ENCODE measurements around the gene AP2A1.

DNA sequence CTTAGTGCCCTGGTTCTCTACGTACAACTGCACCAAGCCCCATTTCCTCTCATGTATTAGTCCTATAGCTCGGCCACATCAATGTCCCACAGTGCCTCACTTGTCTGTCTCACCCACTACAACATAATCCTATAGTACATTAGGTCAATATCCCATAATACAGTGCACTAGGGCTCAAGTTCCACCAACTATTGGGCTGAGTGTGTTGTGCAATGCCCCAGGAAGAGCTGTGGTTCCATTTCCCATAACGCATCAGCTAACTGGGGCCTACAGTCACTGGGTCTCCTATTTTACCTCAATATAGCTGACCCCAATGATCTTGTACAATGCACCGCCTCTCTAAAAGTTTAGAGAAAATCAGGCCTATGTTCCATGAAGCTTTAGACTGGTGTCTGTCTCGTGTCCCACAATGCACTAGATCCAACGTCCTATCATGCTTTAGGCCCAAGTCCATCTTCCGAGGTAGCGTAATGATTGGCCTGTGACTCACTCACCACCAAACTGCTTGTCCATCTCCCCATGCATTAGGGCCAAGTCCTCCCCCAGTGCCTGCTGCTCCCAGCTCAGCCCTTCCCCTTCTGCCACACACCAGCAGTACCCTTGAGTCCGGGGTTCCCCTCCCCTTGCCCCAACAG, 25.5 kb upstream of the AP2A1 start:
- TF ChIP-seq HEY1 (CRISPR knock-in tag; IDR thresholded peaks at IDR 0.05; ENCODE audit: borderline replicate concordance) (no peak), EZH2 (IDR thresholded peaks at IDR 0.05; ENCODE audit: borderline replicate concordance, low read depth, low read length) (no peak), CREB1 (IDR thresholded peaks at IDR 0.05) (no peak), CREB1 (CRISPR knock-in tag; IDR thresholded peaks at IDR 0.05) (no peak), BHLHE40 (IDR thresholded peaks at IDR 0.05; ENCODE audit: low read length) (no peak), POLR2A (conservative IDR thresholded peaks at IDR 0.05) (no peak), POLR2AphosphoS5 (IDR thresholded peaks at IDR 0.05; ENCODE audit: control insufficient read depth, insufficient read depth, low read depth, low read length) (no peak), ASH1L (IDR thresholded peaks at IDR 0.05; ENCODE audit: borderline replicate concordance, low read depth, partially characterized antibody) (no peak), FIP1L1 (IDR thresholded peaks at IDR 0.05; ENCODE audit: low read depth, low read length, poor library complexity, severe bottlenecking) (no peak), ZNF24 (IDR thresholded peaks at IDR 0.05) (no peak), TRIM24 (IDR thresholded peaks at IDR 0.05) (no peak)
- TF ChIP-seq, protein P1, sequence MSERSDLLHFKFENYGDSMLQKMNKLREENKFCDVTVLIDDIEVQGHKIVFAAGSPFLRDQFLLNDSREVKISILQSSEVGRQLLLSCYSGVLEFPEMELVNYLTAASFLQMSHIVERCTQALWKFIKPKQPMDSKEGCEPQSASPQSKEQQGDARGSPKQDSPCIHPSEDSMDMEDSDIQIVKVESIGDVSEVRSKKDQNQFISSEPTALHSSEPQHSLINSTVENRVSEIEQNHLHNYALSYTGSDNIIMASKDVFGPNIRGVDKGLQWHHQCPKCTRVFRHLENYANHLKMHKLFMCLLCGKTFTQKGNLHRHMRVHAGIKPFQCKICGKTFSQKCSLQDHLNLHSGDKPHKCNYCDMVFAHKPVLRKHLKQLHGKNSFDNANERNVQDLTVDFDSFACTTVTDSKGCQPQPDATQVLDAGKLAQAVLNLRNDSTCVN (CRISPR knock-in tag; IDR thresholded peaks at IDR 0.05): no peak
- TF ChIP-seq, protein P2, sequence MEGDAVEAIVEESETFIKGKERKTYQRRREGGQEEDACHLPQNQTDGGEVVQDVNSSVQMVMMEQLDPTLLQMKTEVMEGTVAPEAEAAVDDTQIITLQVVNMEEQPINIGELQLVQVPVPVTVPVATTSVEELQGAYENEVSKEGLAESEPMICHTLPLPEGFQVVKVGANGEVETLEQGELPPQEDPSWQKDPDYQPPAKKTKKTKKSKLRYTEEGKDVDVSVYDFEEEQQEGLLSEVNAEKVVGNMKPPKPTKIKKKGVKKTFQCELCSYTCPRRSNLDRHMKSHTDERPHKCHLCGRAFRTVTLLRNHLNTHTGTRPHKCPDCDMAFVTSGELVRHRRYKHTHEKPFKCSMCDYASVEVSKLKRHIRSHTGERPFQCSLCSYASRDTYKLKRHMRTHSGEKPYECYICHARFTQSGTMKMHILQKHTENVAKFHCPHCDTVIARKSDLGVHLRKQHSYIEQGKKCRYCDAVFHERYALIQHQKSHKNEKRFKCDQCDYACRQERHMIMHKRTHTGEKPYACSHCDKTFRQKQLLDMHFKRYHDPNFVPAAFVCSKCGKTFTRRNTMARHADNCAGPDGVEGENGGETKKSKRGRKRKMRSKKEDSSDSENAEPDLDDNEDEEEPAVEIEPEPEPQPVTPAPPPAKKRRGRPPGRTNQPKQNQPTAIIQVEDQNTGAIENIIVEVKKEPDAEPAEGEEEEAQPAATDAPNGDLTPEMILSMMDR (IDR thresholded peaks at IDR 0.05 in 2 of 3, conservative IDR thresholded peaks at IDR 0.05 in 1 of 3; ENCODE audit: insufficient read depth in 2 of 3, low read depth in 1 of 3, low read length in 3 of 3): no peak
- TF ChIP-seq, protein P3, sequence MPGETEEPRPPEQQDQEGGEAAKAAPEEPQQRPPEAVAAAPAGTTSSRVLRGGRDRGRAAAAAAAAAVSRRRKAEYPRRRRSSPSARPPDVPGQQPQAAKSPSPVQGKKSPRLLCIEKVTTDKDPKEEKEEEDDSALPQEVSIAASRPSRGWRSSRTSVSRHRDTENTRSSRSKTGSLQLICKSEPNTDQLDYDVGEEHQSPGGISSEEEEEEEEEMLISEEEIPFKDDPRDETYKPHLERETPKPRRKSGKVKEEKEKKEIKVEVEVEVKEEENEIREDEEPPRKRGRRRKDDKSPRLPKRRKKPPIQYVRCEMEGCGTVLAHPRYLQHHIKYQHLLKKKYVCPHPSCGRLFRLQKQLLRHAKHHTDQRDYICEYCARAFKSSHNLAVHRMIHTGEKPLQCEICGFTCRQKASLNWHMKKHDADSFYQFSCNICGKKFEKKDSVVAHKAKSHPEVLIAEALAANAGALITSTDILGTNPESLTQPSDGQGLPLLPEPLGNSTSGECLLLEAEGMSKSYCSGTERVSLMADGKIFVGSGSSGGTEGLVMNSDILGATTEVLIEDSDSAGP (CRISPR knock-in tag; IDR thresholded peaks at IDR 0.05): no peak
